RPMI7951 (cell line): ENCODE results near the gene ITGB8. TPM values are rescaled to one million over a fixed set of nuclear protein-coding genes. Genes with fewer than 3 reads are reported as not detected.
"Not testable (repeated sequence)": the region's sequence is repeated elsewhere in the genome, so short reads cannot be mapped to it uniquely, and the experiment has no call there.

Experiments
- DNase-seq: peaks from one replicate; pipeline ENCODE4 v3.0.0-alpha.2; 2012; ENCODE audit warnings: low read depth
- total RNA-seq: library from RNA; depleted of rRNA; stranded (reverse); fragments of >200 nt; shearing (Covaris generic); gene quantifications from 2 replicates; pipeline ENCODE4 v1.2.3, GENCODE V29; 2014

ITGB8 gene
- total RNA-seq, 1 experiment from 2014 or later, result 19.7 TPM

GRCh38 chr7:20381406-20382034 lies 50.8 kb downstream of the ITGB8 start:
- DNase-seq, result no peak

DNA sequence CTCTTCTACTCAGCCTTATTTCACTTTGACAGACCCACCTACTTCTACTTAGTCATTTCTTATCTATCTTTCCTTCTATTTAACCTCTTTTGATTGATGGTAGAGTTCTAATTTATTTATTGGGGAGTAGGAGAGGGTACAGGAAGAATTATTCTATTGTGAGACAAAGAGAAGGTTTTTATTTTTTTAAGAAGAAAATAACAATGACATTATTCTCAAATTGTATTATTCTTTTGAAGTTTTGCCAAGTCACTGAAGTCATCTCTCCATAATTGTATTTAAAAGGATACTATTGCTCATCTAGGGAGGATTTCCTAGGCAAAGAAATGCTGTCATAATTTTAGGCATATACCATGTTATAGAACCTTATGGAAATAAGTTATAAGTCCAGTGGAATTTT lies 52.7 kb downstream of the ITGB8 start:
- no peak for DNase-seq

- peak; percentile 74 for DNase-seq
Observed at GRCh38 chr7:20385126-20385525, 54.4 kb downstream of the ITGB8 start.

GRCh38 chr7:20388084-20388483 lies 57.4 kb downstream of the ITGB8 start:
- no peak for DNase-seq

DNA sequence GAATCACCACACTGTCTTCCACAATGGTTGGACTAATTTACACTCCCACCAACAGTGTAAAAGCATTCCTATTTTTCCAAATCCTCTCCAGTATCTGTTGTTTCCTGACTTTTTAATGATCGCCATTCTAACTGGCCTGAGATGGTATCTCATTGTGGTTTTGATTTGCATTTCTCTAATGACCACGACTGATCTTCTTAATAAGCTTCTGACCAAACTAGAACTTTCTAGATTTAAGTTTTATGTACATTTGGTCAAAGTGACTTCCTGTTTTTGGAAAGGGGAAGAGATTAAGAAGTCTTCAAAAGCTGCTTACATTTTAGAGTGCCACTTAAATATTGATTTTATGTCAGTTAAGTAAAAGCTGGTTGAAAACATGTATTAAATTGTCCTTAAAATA lies 58.5 kb downstream of the ITGB8 start:
- DNase-seq, result not testable (repeated sequence)

DNA sequence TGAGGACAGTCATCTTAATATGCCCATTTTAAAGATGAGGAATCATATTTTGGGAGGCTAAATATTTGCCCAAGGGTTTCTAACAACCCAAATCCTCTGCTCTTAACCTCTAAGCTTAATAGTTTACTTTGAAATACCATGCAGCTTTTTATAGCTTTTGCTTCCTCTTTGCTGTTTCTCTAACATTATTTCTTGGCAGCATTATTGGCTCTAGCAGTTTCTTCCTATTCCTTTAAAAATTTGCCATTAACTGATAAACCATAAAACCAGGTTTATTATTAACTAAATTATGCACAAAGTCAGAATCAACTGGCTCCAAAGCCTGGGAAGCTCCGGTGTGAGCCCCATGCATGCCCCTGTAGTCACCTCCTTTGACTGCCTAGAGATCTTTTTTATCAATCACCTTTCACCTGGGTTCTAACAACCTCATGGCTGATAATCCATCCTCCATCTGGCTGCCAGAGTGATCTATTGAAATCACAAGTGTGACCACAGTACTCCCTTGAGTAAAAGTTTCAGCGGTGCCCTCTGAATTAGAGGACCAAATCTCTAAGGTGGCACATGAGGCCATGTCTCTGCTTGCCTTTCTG lies 62.4 kb downstream of the ITGB8 start:
- no peak for DNase-seq

DNA sequence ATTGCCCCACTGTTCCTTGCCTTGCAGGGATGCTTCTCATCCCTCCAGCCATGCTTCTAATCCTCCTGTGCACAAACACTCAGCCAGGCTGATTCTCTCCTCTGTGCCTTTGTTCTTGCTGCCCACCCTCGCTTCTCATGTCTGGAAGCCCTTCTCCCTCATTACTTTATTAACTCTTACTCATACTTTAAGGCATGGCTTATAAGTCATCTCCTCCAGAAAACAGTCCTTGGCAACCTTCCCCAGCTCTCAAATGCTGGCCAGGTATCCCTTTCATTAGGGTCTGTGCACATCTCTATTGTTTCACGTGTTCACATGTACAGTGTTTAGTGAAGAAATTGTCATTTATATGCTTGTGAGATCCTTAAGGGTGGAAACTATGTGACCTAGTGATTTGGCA lies 62.9 kb downstream of the ITGB8 start:
- DNase-seq, result no peak

- no peak for DNase-seq
Observed at GRCh38 chr7:20394284-20394683, 63.6 kb downstream of the ITGB8 start.

- no peak for DNase-seq
Observed at GRCh38 chr7:20395104-20395503, 64.4 kb downstream of the ITGB8 start.

DNA sequence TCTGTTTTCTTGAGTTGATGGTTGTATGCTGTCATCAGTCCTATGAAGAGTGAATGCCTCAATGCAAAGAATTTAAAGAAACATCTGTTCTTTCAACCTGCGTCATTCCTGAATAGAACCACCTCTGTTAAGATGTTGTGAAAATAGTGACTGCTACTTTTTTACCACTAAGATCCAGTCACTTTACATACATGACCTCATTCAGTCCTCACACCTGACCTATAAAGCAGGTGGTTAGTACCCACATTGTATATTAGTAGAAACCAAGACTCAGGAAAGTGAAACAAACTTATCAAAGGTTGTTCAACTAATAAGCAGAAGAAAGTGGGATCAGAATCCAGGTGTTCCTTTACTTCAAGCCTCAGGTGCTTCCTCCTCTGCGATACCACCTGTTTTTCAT lies 64.8 kb downstream of the ITGB8 start:
- DNase-seq, result no peak

DNA sequence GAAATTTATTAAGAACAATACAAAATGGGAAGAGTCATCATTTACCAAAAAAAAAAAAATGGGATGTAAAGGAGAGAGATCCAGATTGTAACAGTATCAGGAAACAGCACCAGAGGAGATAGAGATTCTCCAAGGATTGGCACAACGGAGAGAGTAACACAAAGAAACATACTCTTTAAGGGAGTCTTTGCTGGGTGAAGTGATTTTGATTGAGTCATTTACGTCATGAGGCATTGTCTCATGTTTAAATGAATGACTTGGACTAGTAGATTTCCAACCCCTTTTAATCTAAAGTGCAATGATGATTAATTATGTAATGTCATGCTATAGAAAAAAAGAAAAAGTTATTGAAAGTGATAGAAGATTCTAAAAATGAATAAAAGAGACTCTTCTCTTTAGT lies 68.8 kb downstream of the ITGB8 start:
- peak; percentile 48 for DNase-seq

DNA sequence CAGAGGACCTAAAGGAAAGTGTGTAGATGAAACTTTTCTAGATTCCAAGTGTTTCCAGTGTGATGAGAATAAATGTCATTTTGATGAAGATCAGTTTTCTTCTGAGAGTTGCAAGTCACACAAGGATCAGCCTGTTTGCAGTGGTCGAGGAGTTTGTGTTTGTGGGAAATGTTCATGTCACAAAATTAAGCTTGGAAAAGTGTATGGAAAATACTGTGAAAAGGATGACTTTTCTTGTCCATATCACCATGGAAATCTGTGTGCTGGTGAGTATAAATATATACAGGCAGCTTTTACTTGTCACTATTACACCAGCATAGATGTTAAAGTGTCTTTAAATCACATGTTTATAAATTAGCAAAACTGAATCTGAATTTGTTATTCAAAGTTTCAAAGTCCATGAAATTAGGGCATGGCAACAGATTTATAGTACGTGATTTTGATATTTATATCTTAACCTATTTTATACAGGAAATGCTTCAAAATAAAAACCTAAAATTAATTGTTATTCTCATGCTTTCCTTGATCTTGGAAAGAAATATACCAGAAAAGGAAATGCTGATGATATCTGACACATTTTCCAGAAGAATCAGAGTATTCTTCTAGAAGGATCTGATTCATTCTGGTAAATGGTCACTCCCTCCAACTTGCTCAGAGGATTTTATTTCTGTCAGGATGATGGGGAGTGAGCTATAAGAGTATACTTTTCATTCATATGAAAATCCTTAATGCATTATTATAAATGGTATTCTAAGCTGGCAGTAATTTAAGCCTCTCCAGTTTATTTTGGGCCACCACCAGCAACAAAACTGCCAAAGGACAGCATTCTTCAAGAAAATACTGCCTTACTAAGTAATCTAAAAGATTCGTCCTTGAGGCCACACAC lies 71.4 kb downstream of the ITGB8 start:
- DNase-seq, result peak; percentile 44

DNA sequence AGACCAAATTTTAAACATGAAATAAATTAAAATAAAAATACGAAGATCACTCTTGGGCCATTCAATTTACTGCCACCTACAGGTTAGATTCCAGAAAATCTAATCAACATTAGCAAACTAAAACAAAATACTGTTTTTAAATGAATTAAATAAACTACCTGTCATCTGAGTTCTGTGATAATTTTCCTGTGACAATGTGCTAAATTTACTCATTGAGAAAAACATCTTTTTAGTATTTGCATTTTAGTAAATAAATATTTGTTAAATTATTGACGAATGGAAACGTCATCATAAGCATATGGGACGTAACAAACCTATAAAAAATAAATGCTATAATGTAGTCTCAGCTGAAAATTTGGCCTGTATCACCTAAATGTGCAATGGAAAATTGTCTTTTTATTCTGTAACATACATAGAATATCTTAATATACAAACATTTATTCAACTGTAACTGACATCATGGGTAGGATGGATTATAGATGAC lies 72.1 kb downstream of the ITGB8 start:
- DNase-seq, result no peak

- DNase-seq, result no peak
Observed at GRCh38 chr7:20403331-20403730, 72.6 kb downstream of the ITGB8 start.

DNA sequence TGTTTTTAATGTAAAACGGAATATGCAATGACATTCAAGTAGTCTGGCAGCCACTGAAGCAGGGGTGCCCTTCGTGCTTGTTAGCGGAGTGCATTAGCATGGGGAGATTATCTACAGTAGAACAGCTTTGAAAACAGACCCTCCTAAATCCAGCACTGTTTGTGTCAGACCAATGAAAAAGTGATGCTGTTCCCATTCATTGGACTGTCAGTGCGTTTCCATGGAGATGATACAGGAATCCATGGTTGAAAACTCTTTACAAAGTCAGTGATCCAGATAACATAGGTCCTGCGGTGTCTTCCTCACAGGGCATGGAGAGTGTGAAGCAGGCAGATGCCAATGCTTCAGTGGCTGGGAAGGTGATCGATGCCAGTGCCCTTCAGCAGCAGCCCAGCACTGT lies 73.6 kb downstream of the ITGB8 start:
- no peak for DNase-seq

DNA sequence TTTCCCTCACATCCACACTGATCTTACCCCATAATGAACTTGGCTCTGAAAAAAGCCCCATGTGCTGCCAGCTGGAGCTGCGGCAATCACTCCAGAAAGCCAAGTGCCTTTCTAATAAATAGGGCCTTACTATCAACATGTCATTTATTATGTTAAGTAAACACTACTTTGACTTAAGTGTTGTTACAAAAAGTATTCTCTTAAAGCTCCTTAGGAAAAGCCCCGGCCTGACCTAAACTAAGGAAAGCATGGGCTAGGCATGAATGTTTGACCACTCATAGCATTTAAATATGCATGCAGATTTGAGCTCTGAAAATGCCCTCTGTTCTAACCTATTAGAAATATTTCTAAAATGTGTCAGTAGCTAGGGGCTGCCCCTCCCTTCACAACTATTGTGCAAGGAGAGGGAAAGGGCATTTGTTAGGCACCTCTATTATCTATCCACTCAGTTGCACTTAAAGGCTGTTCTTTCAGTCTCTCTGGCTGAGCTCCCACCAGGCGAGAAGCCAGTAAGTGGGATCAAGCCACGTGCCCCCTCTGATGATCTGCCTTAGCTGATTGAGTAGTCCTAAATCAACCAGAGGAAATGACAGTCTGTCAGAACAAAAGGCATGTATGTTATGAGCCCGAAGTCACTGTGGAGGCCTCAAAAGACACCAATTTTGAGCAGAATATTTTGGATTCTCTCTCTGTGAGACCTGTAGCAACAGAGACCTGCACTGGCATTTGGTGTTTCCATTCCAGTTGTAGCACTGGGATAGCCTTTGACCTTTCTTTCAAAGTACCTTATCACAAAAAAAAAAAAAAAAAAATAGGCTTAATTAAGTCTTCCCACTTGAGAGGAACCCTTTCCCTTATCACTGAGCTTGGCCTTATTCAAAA lies 77.1 kb downstream of the ITGB8 start:
- DNase-seq, result peak; percentile 81

GRCh38 chr7:20408467-20408826 lies 77.7 kb downstream of the ITGB8 start:
- DNase-seq, result peak; percentile 86

- no peak for DNase-seq
Observed at GRCh38 chr7:20409961-20410360, 79.3 kb downstream of the ITGB8 start.

DNA sequence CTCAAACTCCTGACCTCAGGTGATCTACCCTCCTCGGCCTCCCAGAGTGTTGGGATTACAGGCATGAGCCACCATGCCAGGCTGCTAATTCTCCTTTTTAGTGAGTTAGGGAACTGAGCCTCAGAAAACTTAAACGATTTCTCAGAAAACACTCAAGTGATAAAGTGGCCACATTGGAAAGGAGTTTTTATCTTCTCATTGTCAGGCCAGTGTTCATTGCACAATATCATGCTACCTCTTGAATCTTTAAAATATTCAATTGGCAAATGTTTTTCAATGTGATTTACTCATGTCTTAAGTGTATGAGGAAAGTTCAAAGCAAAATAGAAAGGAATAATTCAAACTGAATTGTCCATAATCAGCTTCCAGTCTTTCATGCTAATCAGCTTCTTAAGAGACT lies 80.7 kb downstream of the ITGB8 start:
- no peak for DNase-seq

DNA sequence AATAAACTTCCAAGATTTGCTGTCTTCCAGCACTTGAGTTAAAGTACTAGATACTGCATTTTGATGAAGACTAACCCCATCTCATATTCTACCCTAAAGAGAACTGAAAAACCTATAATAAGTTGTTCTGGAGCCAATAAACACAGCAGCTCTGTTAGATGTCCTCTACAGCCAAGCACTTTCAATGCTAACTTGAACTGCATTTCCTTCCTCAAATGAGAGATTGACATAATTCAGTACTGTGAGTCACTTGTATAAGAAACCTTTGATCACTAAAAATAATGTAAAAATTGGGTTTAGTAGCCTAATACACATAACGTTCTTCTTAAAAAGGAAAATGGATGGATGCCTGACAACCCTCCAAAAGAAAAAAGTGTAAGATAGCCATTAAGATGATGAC lies 81.3 kb downstream of the ITGB8 start:
- no peak for DNase-seq

- no peak for DNase-seq
Observed at GRCh38 chr7:20417260-20417659, 86.6 kb downstream of the ITGB8 start.
